Activated CD4-positive, alpha-beta memory T cell treated with anti-CD3 and anti-CD28 coated beads for 36 hours (primary cell): ENCODE data around the gene ZNHIT1. TPM values are rescaled to one million over a fixed set of nuclear protein-coding genes. Genes with fewer than 3 reads are reported as not detected.
"Not testable (repeated sequence)": the region's sequence is repeated elsewhere in the genome, so short reads cannot be mapped to it uniquely, and the experiment has no call there.

Experiments
- CTCF ChIA-PET: fragments of 350-600 bp; sonication (Branson Sonifier 250); formaldehyde crosslinking; loops from one replicate; lab custom pipeline; 2021; ENCODE audit warnings: antibody characterized with exemption, inconsistent platforms; lab: Charles Lee
- POLR2A ChIA-PET: fragments of 350-600 bp; sonication (Branson Sonifier 250); formaldehyde crosslinking; loops from one replicate; lab custom pipeline; 2021; ENCODE audit warnings: antibody characterized with exemption; lab: Charles Lee
- DNase-seq: peaks from one replicate; pipeline ENCODE4 v3.0.0-alpha.2; 2020
- H3K27ac Mint-ChIP-seq: one replicate; pipeline ENCODE4 v1.8.0; 2021; ENCODE audit warnings: mixed read lengths
- H3K27me3 Mint-ChIP-seq: one replicate; pipeline ENCODE4 v1.8.0; 2021; ENCODE audit warnings: mixed read lengths
- H3K36me3 Mint-ChIP-seq: one replicate; pipeline ENCODE4 v1.8.0; 2021; ENCODE audit warnings: mixed read lengths
- H3K4me1 Mint-ChIP-seq: one replicate; pipeline ENCODE4 v1.8.0; 2021; ENCODE audit warnings: low read depth, mixed read lengths
- H3K4me3 Mint-ChIP-seq: one replicate; pipeline ENCODE4 v1.8.0; 2021; ENCODE audit warnings: mild to moderate bottlenecking, mixed read lengths
- H3K9me3 Mint-ChIP-seq: one replicate; pipeline ENCODE4 v1.8.0; 2021; ENCODE audit warnings: mixed read lengths
- intact Hi-C: fragments of 100-400 bp; cut with micrococcal nuclease; formaldehyde crosslinking; loops from one replicate; pipeline ENCODE4 v1.15.1; 2023
- total RNA-seq, 2 experiments: library from RNA; stranded (reverse); gene quantifications; one replicate each; pipeline ENCODE4 v1.2.3, GENCODE V29; 2021

The ZNHIT1 gene
- total RNA-seq, 2 experiments from 2014 or later = 40.2 to 42.8 TPM

DNA sequence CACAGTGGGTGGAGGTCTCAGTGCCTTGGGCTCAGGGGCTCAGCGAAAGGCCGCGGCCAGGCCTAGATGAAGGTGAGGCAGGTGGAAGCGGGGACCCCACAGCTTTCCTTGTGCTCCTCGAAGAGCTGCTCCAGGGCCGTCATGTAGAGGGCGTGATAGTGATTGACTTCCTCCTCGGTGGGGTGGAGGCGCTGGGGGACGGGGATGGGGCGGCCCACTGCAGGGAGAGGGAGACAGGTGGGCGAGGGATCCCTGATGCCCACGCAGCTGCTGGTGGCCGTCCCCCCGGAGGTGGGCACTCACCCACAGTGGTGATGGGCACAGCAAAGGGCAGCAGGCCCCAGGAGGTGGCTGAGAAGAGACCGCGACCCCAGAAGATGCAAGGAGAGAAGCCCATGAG is 22.1 kb upstream of the ZNHIT1 start:
- Mint-ChIP-seq H3K27ac (no peak overlapping the region), H3K27me3 (peaks cover 10% of the 10 kb centered on the region), H3K36me3 (no peaks in the 10 kb centered on the region), H3K4me1 (peaks cover under 1% of the 10 kb centered on the region), H3K9me3 (no peaks in the 10 kb centered on the region), H3K4me3 (no peak overlapping the region)
- ChIA-PET POLR2A (interaction anchor here (0.6 kb wide), 1 partner anchor 122 kb away, joined by 3 read pairs; no protein-coding TSS in a partner anchor), CTCF (interaction anchor here (1.1 to 9.8 kb wide), 2 partner anchors 52 to 87 kb away, joined by 4 to 297 read pairs; no protein-coding TSS in a partner anchor)
- intact Hi-C loops = no loop called here
- DNase-seq = no peak

DNA sequence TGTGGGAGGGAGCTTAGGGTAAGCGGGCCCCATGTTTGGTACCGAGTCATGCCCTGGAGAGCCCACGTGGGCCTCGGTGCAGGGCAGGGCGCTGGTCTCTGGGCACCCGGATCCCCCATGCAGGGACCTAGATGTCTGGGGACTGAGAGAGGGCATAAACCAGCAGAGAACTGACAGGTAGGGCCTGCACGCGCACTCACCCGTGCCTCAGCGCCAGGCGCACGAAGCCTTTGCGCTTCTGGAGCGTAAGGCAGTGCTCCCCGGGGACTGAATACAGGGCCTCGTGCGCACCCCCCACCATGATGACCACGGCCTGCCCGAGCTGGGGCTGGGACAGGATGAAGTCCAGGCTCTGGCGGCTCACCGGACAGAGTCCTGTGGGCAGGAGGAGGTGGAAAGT is 20.0 kb upstream of the ZNHIT1 start:
- H3K4me3 Mint-ChIP-seq = no peak overlapping the region
- no peak for DNase-seq
- H3K27me3 Mint-ChIP-seq = peaks cover 20% of the 10 kb centered on the region
- ChIA-PET POLR2A (no interaction called here), CTCF (interaction anchor here (3.6 kb wide), 1 partner anchor 54 kb away, joined by 12 read pairs; no protein-coding TSS in a partner anchor)
- peaks cover 6% of the 10 kb centered on the region for H3K4me1 Mint-ChIP-seq
- intact Hi-C loops = no loop called here
- no peaks in the 10 kb centered on the region for H3K36me3 Mint-ChIP-seq
- no peaks in the 10 kb centered on the region for H3K9me3 Mint-ChIP-seq
- H3K27ac Mint-ChIP-seq = no peak overlapping the region

DNA sequence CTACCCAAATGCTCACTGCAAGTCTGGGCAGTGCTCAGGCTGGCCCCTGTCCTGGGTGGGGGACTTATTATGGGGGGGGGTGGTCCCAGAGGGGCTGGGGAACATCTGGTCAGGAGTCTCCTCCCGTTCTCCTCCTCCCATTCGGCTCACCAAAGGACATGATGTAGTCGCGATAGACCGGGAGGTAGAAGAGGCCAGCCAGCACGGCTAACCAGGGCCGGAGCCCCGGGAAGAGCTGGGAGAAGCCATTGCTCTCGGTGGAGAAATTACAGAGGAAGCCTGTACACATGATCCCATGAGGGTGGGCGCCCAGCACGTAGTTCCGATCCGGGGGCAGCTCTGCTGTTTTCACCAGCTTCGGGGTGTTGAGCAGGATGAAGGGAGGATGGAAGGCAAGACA is 19.5 kb upstream of the ZNHIT1 start:
- no peak for DNase-seq
- Mint-ChIP-seq H3K4me3 (no peak overlapping the region), H3K9me3 (no peaks in the 10 kb centered on the region), H3K4me1 (peaks cover 6% of the 10 kb centered on the region), H3K27me3 (peaks cover 20% of the 10 kb centered on the region), H3K27ac (no peak overlapping the region), H3K36me3 (no peaks in the 10 kb centered on the region)
- intact Hi-C loops = no loop called here
- POLR2A ChIA-PET = no interaction called here
- CTCF ChIA-PET = interaction anchor here (3.6 kb wide), 1 partner anchor 54 kb away, joined by 12 read pairs; no protein-coding TSS in a partner anchor

DNA sequence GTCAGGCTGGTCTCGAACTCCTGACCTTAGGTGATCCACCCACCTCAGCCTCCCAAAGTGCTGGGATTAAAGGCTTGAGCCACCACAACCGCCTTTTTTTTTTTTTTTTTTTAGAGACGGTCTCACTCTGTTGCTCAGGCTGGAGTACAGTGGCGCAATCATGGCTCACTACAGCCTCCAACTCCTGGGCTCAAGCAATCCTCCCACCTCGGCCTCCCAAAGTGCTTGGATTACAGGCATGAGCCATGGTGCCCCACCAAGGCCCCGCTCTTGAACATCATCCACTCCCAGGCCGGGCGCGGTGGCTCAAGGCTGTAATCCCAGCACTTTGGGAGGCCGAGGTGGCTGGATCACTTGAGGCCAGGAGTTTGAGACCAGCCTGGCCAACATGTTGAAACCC is 18.4 kb upstream of the ZNHIT1 start:
- ChIA-PET CTCF (interaction anchor here (3.6 kb wide), 1 partner anchor 55 kb away, joined by 12 read pairs; no protein-coding TSS in a partner anchor), POLR2A (interaction anchor here (0.9 kb wide), 1 partner anchor 13 kb away, joined by 3 read pairs; no protein-coding TSS in a partner anchor)
- H3K9me3 Mint-ChIP-seq, DNase-seq, intact Hi-C loops, H3K27ac Mint-ChIP-seq, H3K4me3 Mint-ChIP-seq, H3K36me3 Mint-ChIP-seq: not testable (repeated sequence)
- peaks cover 10% of the 10 kb centered on the region for H3K4me1 Mint-ChIP-seq
- peaks cover 22% of the 10 kb centered on the region for H3K27me3 Mint-ChIP-seq

DNA sequence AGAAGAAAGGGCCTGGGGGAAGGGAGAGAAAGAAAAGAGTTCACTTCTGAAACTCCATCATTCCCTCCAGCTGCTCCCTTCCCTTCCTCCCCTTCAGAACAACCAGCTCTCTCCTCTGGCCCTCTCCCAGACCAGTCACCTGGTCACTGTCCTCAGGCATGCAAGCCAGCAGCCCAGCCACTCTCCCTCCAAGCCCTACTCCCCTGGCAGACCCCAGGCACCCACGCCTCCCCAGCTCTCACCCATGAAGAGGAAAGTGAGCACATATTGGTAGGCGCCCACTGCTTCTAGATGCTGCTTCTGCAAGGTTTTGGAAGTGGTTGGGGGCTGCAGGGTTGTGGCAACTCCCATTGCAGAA is 17.5 kb upstream of the ZNHIT1 start:
- intact Hi-C loops = no loop called here
- Mint-ChIP-seq H3K4me3 (no peak overlapping the region), H3K4me1 (peaks cover 10% of the 10 kb centered on the region), H3K9me3 (no peaks in the 10 kb centered on the region), H3K27ac (no peak overlapping the region), H3K36me3 (no peaks in the 10 kb centered on the region), H3K27me3 (peaks cover 18% of the 10 kb centered on the region)
- ChIA-PET CTCF (interaction anchor here (1.0 to 3.6 kb wide), 4 partner anchors 8 to 82 kb away, joined by 3 to 12 read pairs (median 8); no protein-coding TSS in a partner anchor), POLR2A (interaction anchor here (0.7 to 0.9 kb wide), 2 partner anchors 14 to 24 kb away, joined by 3 to 5 read pairs; no protein-coding TSS in a partner anchor)
- DNase-seq = no peak

DNA sequence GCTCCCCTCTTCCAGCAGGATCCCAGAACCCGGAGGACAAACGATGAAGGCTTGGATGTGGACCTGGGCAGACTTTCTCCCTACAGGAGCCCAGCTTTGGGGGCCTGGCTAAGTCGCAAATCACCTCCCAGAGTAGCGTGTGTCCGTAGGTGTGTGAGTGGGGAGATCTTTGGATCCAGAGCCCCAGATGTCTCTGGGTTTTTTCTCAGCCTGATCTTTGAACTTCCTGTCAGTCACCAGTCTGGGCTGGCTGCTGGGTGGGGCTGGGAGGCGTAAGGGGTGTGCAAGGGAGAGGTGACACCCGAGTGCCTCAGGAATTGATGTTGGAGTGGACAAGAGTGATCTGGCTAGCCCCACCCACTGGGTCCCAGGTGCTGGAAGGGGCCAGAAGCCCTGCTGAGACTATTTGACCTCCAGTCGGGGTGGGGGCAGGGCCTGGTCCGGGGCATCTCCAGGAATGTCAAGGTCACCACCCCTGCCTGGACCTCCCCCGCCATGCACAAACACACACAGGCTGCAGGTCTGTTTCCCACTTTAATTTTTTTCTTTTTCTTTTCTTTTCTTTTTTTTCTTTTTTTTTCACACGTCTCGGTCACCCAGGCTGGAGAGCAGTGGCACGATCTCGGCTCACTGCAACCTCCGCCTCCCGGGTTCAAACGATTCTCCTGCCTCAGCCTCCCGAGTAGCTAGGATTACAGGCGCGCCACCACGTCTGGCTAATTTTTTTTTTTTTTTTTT is 16.9 kb upstream of the ZNHIT1 start, which contains the start of gene MOGAT3:
TSS of gene MOGAT3 (minus strand) at position 175 of the 738 bp plus-strand sequence. CDS start 182 bp downstream, outside the sequence.
- no peaks in the 10 kb centered on the region for H3K9me3 Mint-ChIP-seq
- ChIA-PET POLR2A (no interaction called here), CTCF (interaction anchor here (1.0 to 3.6 kb wide), 6 partner anchors 9 to 89 kb away, joined by 3 to 12 read pairs (median 6); no protein-coding TSS in a partner anchor)
- peaks cover under 1% of the 10 kb centered on the region for H3K36me3 Mint-ChIP-seq
- no peak within 1 kb of the TSS for H3K27ac Mint-ChIP-seq
- peaks cover 18% of the 10 kb centered on the region for H3K27me3 Mint-ChIP-seq
- DNase-seq = no peak
- intact Hi-C loops = no loop called here
- H3K4me3 Mint-ChIP-seq = no peak within 1 kb of the TSS
- peaks cover 10% of the 10 kb centered on the region for H3K4me1 Mint-ChIP-seq

DNA sequence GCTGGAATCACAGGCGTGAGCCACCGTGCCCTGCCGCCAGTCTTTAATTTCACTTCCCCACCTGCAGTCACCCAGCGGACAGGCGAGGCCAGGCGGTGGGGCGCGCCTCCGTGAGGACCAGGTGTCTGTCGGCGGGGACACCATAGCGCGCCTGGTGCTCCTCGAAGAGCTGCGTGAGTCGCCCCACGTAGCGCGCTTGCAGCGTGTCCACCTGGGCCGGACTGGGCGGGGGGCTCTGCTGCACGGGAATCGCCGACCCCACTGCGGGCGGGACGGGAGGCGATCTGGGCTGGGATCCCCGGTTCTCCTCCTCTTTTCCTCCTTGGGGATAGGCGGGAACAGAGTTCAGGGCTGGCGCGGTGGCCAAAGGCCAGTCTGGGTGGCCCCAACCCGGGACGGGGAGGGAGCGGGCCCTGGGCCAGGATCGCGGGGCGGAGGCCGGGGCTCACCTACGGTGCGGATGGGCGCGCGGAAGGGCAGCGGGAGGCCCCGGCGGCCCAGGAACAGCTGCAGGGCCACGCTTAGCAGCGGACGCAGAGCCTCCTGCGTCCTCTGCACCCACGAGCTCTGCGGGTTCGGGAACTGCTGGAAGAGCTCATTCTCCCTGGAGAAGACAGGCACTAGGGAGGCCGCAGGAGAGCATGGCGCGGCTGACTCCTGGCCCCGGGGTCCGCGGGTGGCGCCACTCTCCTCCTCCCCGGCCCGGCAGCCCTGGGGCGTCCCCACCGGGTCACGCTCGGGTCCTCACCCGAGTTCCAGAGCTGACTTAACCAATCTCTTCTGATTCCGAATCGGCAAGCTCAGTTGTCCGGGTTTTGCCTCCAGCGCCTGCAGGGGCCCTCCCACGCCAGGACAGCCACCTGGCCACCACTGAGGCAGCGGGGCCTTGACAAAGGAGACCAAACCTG is 16.0 kb upstream of the ZNHIT1 start:
- POLR2A ChIA-PET = no interaction called here
- intact Hi-C loops = no loop called here
- Mint-ChIP-seq H3K27me3 (peaks cover 18% of the 10 kb centered on the region), H3K27ac (no peak overlapping the region), H3K4me3 (no peak overlapping the region), H3K36me3 (peaks cover 6% of the 10 kb centered on the region), H3K4me1 (peaks cover 10% of the 10 kb centered on the region), H3K9me3 (no peaks in the 10 kb centered on the region)
- no peak for DNase-seq
- CTCF ChIA-PET = interaction anchor here (1.0 to 3.9 kb wide), 4 partner anchors 10 to 88 kb away, joined by 3 to 33 read pairs (median 4); partner anchors contain the start of genes PLOD3 and ZNHIT1

DNA sequence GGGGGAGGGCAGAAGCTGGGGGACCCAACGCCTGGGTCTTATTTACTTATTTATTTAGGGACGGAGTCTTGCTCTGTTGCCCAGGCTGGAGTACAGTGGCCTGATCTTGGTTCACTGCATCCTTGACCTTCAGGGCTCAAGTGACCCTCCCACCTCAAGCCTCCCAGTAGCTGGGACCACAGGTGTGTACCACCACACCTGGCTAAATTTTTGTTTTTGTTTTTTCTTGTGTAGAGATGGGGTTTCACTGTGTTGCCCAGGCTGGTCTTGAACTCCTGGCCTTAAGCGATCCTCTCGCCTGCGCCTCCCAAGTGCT is 15.4 kb upstream of the ZNHIT1 start:
- intact Hi-C loops = no loop called here
- CTCF ChIA-PET = interaction anchor here (1.1 to 3.9 kb wide), 2 partner anchors 10 to 15 kb away, joined by 4 to 33 read pairs; partner anchors contain the start of genes PLOD3 and ZNHIT1
- peaks cover 10% of the 10 kb centered on the region for H3K4me1 Mint-ChIP-seq
- H3K4me3 Mint-ChIP-seq = no peak overlapping the region
- H3K27ac Mint-ChIP-seq = peak overlapping the region; percentile 13
- H3K9me3 Mint-ChIP-seq = no peaks in the 10 kb centered on the region
- H3K36me3 Mint-ChIP-seq = peaks cover 6% of the 10 kb centered on the region
- no peak for DNase-seq
- POLR2A ChIA-PET = no interaction called here
- H3K27me3 Mint-ChIP-seq = peaks cover 18% of the 10 kb centered on the region

DNA sequence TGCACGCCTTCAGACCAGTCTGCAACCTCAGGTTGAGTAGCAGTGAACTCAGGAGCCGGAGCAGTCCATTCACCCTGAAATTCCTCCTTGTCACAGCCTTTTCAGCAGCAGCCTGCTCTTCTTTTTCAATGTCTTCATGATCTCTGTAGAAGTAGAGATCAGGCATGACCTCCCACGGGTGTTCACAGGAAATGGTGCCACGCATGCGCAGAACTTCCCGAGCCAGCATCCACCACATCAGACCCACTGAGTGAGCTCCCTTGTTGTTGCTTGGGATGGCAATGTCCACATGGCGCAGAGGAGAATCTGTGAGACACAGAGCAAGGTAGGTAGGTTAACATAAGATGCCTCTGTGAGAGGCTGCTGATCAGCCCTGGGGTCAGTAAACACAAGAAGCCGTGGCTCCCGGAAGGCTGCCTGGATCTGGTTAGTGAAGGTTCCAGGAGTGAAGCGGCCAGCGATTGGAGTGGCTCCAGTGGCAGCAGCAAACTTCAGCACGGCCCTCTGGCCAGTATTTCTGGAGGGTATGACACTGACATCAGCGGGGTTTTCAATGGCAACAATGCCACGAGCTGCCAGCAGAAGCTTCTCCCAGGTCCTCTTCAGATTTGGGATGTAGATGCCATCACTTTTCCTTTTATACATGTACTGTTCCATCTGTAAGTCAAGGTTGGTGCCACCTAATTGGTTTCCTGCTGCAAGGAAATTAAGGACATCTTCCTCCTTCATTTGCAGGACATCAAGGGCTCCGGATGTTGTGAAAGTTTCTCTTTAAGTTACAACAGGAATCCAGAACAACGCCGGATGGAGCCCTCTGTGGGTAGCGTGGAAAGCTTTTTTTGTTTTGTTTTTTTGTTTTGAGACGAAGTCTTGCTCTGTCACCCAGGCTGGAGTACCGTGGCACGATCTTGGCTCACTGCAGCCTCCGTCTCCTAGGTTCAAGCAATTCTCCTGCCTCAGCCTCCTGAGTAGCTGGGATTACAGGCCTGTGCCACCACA is 13.9 kb upstream of the ZNHIT1 start:
- CTCF ChIA-PET = interaction anchor here (1.4 to 3.9 kb wide), 5 partner anchors 12 to 87 kb away, joined by 3 to 33 read pairs (median 4); no protein-coding TSS in a partner anchor
- peaks cover 16% of the 10 kb centered on the region for H3K36me3 Mint-ChIP-seq
- H3K27me3 Mint-ChIP-seq = peaks cover 16% of the 10 kb centered on the region
- H3K9me3 Mint-ChIP-seq, intact Hi-C loops: not testable (repeated sequence)
- peak; percentile 52 for DNase-seq
- peak overlapping the region; percentile 69 for H3K4me3 Mint-ChIP-seq
- peak overlapping the region; percentile 87 for H3K27ac Mint-ChIP-seq
- POLR2A ChIA-PET = interaction anchor here (1.1 to 1.3 kb wide), 2 partner anchors 13 to 14 kb away, joined by 3 read pairs; partner anchors contain the start of genes PLOD3 and ZNHIT1
- H3K4me1 Mint-ChIP-seq = peaks cover 10% of the 10 kb centered on the region

DNA sequence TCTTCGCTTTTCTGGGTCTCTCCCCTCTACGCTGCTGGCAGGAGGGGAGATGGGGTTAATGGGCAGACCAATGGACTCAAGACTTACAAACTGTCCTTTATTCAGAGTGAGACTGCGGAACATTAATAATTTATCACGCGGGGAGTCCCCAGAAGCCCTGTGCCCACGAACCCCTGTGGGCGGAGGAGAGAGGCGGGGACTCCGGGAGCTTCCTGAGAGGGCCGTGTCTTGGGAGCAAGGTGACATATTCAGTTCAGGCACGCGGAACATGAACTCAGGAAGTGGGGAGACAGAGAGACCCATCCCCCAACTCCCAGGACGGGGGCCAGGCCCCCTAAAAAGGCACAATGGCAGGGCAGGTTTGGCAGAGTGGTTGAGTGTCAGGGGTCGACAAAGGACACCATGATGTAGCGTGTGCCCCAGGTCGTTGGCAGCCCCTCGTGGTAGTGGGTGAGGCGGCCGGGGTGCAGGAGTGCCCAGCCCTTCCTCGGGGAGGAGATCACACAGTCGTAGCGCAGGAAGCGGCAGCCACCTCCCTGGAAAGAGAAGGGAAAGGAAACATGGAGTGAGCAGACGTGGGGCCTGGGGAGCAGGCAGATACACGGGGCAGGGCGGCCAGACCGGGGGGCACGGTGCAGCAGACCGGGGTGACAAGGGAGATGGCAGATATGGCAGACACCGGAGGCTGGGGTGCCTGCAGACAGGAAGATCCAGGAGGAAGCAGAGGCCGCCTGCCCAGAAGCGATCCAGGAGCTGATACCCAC is 11.9 kb upstream of the ZNHIT1 start:
- Mint-ChIP-seq H3K27ac (no peak overlapping the region), H3K9me3 (no peaks in the 10 kb centered on the region)

More for the DNA sequence above, 11.9 kb upstream of the ZNHIT1 start:
- H3K4me1 Mint-ChIP-seq = peaks cover 8% of the 10 kb centered on the region
- CTCF ChIA-PET = interaction anchor here (2.1 to 3.9 kb wide), 2 partner anchors 14 to 76 kb away, joined by 5 to 33 read pairs; no protein-coding TSS in a partner anchor
- intact Hi-C loops = no loop called here
- H3K36me3 Mint-ChIP-seq = peaks cover 19% of the 10 kb centered on the region
- POLR2A ChIA-PET = no interaction called here
- H3K4me3 Mint-ChIP-seq = no peak overlapping the region
- no peak for DNase-seq
- H3K27me3 Mint-ChIP-seq = peaks cover 10% of the 10 kb centered on the region
